ENCODE measurements around the gene TNNC2. TPM values are rescaled to one million over a fixed set of nuclear protein-coding genes. Genes with fewer than 3 reads are reported as not detected.
A peak's percentile ranks its signal among the peaks of the same experiment; 100 is the strongest.

The TNNC2 gene
- total RNA-seq, 6 experiments from 2014 or later = not detected

DNA sequence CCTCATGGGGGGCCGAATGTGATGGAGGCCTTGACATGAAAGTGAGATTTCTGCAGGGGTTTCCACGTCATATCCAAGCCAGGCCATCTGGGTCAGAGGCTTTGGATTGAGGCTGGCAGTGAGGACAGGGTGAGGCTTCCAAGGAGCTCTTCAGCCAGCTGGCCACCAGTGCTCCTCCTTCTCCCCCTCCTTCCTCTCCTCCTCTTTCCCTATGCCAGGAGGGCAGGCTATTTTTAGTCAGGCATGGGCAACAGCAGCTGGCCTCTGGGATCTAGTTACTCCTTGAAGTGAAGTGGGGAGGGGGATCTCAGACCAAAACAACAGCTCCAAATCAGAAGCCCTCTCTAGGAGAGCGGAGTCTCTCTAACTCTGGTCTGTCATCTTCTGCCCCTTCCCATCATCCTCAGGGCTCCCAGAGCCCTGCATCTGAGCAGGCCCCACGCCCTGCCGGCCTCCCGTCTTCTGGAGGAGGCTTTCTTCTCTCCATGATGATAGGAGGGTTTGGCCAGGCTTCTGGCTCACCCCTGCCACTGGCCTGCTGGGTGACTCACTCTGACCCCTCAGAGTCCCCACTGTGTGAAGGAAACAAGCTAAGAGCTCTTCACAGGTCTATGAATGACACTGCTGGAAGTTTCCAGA is 612 bp downstream of the TNNC2 start:
- H3K27ac Mint-ChIP-seq = peak overlapping the region; percentile 55
- DNase-seq = no peak

DNA sequence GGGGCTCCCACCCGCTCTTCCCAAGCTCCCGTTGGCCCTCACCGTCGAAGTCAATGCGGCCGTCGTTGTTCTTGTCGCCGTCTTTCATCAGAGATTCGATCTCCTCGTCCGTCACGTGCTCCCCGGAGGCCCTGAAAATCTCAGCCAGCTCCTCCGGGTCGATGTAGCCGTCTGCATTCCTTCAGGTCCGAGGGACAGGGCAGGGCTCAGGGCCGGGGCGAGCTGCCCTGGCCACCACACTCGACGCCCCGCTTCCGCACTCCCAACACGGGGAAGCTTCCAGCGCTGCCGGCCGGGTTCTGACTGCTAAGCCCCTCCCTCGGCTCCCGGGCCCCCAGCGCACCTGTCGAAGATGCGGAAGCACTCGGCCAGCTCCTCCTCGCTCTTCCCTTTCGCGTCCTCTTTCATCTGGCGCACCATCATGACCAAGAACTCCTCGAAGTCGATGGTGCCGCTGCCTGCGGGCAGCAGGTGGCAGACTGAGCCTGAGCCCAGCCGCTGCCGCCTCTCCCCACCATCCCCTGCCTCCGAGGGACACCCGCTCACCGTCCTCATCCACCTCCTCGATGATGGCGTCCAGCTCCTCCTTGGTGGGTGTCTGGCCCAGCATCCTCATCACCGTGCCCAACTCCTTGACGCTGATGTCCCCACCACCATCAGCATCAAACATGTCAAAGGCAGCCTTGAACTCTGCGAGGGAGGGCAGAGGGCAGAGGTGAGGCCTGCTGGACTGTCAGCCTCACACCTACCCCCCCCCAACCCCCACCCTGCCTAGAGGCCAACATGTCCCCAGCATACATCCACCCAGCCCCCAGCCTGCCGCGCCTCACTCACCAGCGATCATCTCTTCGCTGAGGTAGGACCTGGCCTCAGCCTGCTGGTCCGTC is 2.9 kb downstream of the TNNC2 start:
- DNase-seq = peak; percentile 20
- peaks cover 37% of the 10 kb centered on the region for H3K4me1 Mint-ChIP-seq (ENCODE audit: low read depth)
- peaks cover 4% of the 10 kb centered on the region for H3K27me3 Mint-ChIP-seq (ENCODE audit: insufficient read depth)
- H3K36me3 Mint-ChIP-seq (ENCODE audit: low read depth) = no peaks in the 10 kb centered on the region
- no peaks in the 10 kb centered on the region for H3K9me3 Mint-ChIP-seq
- H3K4me3 Mint-ChIP-seq = peak overlapping the region; percentile 70
- TF ChIP-seq, protein P1, sequence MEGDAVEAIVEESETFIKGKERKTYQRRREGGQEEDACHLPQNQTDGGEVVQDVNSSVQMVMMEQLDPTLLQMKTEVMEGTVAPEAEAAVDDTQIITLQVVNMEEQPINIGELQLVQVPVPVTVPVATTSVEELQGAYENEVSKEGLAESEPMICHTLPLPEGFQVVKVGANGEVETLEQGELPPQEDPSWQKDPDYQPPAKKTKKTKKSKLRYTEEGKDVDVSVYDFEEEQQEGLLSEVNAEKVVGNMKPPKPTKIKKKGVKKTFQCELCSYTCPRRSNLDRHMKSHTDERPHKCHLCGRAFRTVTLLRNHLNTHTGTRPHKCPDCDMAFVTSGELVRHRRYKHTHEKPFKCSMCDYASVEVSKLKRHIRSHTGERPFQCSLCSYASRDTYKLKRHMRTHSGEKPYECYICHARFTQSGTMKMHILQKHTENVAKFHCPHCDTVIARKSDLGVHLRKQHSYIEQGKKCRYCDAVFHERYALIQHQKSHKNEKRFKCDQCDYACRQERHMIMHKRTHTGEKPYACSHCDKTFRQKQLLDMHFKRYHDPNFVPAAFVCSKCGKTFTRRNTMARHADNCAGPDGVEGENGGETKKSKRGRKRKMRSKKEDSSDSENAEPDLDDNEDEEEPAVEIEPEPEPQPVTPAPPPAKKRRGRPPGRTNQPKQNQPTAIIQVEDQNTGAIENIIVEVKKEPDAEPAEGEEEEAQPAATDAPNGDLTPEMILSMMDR (IDR thresholded peaks at IDR 0.05) = peak; percentile 64
- H3K27ac Mint-ChIP-seq = no peak overlapping the region

More for the DNA sequence above, 612 bp downstream of the TNNC2 start:
- peaks cover 6% of the 10 kb centered on the region for H3K27me3 Mint-ChIP-seq (ENCODE audit: insufficient read depth)
- no peaks in the 10 kb centered on the region for H3K36me3 Mint-ChIP-seq (ENCODE audit: low read depth)
- no peak overlapping the region for H3K4me3 Mint-ChIP-seq
- H3K4me1 Mint-ChIP-seq (ENCODE audit: low read depth) = peaks cover 37% of the 10 kb centered on the region
- H3K9me3 Mint-ChIP-seq = no peaks in the 10 kb centered on the region
- TF ChIP-seq, protein P1 (IDR thresholded peaks at IDR 0.05) = no peak

DNA sequence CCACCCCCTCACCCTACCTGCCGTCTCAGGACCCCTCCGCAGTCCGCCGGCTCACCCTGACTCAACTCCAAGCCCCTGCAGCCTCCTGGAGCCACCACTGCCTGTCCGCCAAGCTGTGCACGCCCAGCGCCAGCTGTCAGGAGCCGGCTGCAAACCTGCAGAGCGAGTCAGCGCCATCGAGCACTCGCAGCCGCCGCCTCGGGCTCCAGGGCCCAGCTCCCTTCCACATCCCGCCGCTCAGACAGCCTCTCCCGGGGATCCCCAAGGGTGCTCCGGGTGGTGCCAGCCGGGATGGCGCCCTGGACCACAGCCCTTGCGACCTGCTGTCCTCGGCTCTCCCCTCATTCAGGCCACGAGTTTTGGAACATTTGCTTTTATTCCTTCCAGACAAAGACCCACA is 4.3 kb downstream of the TNNC2 start:
- peak; percentile 30 for DNase-seq
- TF ChIP-seq, protein P1 (IDR thresholded peaks at IDR 0.05) = no peak
- H3K9me3 Mint-ChIP-seq = no peaks in the 10 kb centered on the region
- H3K4me3 Mint-ChIP-seq = peak overlapping the region; percentile 53
- H3K27me3 Mint-ChIP-seq (ENCODE audit: insufficient read depth) = peaks cover 4% of the 10 kb centered on the region
- peaks cover 43% of the 10 kb centered on the region for H3K4me1 Mint-ChIP-seq (ENCODE audit: low read depth)
- no peaks in the 10 kb centered on the region for H3K36me3 Mint-ChIP-seq (ENCODE audit: low read depth)
- no peak overlapping the region for H3K27ac Mint-ChIP-seq

DNA sequence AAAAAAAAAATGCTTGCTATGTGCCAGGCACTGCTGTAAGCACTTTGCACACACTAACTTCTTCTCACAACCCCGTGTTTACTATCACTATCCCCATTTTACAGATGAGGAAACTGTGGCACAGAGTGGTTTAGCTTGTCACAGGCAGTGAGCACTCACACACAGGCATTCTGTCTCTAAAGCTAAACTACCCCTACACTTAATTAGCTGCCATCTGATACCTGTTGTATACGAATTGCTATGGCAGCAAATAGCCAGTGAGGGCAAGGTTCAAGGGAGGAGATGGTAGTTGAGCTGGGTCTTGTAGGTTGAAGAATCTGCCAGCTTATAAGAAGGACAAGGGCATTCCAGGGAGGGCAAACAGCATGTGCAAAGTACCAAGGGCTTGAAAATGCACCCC is 5.2 kb downstream of the TNNC2 start:
- H3K4me1 Mint-ChIP-seq (ENCODE audit: low read depth) = peaks cover 51% of the 10 kb centered on the region
- H3K27me3 Mint-ChIP-seq (ENCODE audit: insufficient read depth) = peaks cover 4% of the 10 kb centered on the region
- H3K27ac Mint-ChIP-seq = no peak overlapping the region
- DNase-seq = no peak
- H3K4me3 Mint-ChIP-seq = no peak overlapping the region
- TF ChIP-seq, protein P1 (IDR thresholded peaks at IDR 0.05) = no peak
- no peaks in the 10 kb centered on the region for H3K9me3 Mint-ChIP-seq
- 0 out of 2 replicates have a peak, but pooled peaks cover 1% of the 10 kb centered on the region for H3K36me3 Mint-ChIP-seq (ENCODE audit: low read depth)

DNA sequence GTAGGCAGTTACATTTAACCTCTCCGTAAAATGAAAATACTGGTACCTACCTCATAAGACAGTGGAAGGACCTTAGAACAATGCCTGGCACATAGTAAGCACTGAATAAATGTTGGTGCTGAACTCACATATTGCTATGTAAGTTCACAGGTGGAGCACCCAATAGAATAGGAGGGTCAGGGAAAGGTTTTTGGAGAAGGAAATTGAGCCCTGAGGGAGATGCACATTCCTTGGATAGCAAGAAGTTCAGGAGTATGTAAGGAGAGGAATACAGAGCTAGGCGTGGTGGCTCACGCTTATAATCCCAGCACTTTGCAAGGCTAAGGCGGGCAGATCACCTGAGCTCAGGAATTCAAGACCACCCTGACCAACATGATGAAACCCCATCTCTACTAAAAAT is 7.6 kb downstream of the TNNC2 start:
- peaks cover 54% of the 10 kb centered on the region for H3K4me1 Mint-ChIP-seq (ENCODE audit: low read depth)
- H3K27me3 Mint-ChIP-seq (ENCODE audit: insufficient read depth) = peaks cover 4% of the 10 kb centered on the region
- H3K36me3 Mint-ChIP-seq (ENCODE audit: low read depth) = peaks cover 12% of the 10 kb centered on the region

More for the DNA sequence above, 7.6 kb downstream of the TNNC2 start:
- no peak for DNase-seq
- TF ChIP-seq, protein P1 (IDR thresholded peaks at IDR 0.05) = no peak
- no peak overlapping the region for H3K4me3 Mint-ChIP-seq
- no peaks in the 10 kb centered on the region for H3K9me3 Mint-ChIP-seq
- no peak overlapping the region for H3K27ac Mint-ChIP-seq
